Gastrocnemius medialis (tissue), 4 donors: ENCODE measurements around the gene NECTIN1. TPM values are rescaled to one million over a fixed set of nuclear protein-coding genes. Genes with fewer than 3 reads are reported as not detected.

Source experiments
- ATAC-seq, 2 donors: fragments of 150-250 bp; one replicate each; pipeline ENCODE4 v1.9.1; 2016
- DNase-seq, 2 donors: peaks; one replicate each; pipeline ENCODE4 v3.0.0-alpha.2; 2019
- H3K27ac ChIP-seq, 4 donors: fragments of 200-600 bp; sonication (generic); 1 replicate in 1 of 4; 2 replicates in 3 of 4; pipeline ENCODE4 v1.5.1; 2016 to 2018; ENCODE audit warnings: mild to moderate bottlenecking in 2 of 4, moderate library complexity in 1 of 4
- H3K27me3 ChIP-seq, 3 donors: fragments of 200-600 bp; sonication (generic) in 2 of 3; 1 replicate in 1 of 3; 2 replicates in 2 of 3; pipeline versions ENCODE4 v1.5.1 to v1.6.0; 2016 to 2019; ENCODE audit warnings: mild to moderate bottlenecking in 1 of 3, moderate library complexity in 1 of 3
- H3K36me3 ChIP-seq, 2 donors: fragments of 200-600 bp; sonication (generic) in 1 of 2; one replicate each; pipeline ENCODE4 v1.5.1; 2017 to 2018
- H3K4me1 ChIP-seq, 2 donors: fragments of 200-600 bp; sonication (generic) in 1 of 2; one replicate each; pipeline ENCODE4 v1.5.1; 2016 to 2017; ENCODE audit warnings: mild to moderate bottlenecking in 2 of 2
- H3K4me3 ChIP-seq, 4 donors: fragments of 200-600 bp; sonication (generic) in 3 of 4; 1 replicate in 1 of 4; 2 replicates in 3 of 4; pipeline ENCODE4 v1.5.1; 2016 to 2019; ENCODE audit warnings: mild to moderate bottlenecking in 2 of 4
- H3K9me3 ChIP-seq, 3 donors: fragments of 200-600 bp; sonication (generic) in 2 of 3; 1 replicate in 1 of 3; 2 replicates in 2 of 3; pipeline ENCODE4 v1.5.1; 2016 to 2019
- CTCF ChIP-seq, 5 experiments: fragments of 450-650 bp in 3 of 5; fragments of 200-600 bp in 2 of 5; sonication (generic) in 2 of 5; IDR thresholded peaks in 4 of 5; conservative IDR thresholded peaks in 1 of 5; 1 replicate in 4 of 5; 2 replicates in 1 of 5; pipeline ENCODE4 v1.5.1; 2016 to 2019; ENCODE audit warnings: antibody characterized with exemption in 5 of 5, mild to moderate bottlenecking in 3 of 5, moderate library complexity in 3 of 5
- POLR2A ChIP-seq, 2 donors: fragments of 450-650 bp; IDR thresholded peaks; one replicate each; pipeline ENCODE4 v1.6.1; 2017; ENCODE audit warnings: antibody characterized with exemption in 2 of 2, mild to moderate bottlenecking in 2 of 2, moderate library complexity in 2 of 2
- in situ Hi-C, 4 donors: fragments of 200-750 bp; cut with MboI; loops; one replicate each; pipeline versions ENCODE4 v1.15.0 to v1.8.0; 2017; ENCODE audit warnings: low sequenced_read_pairs in 4 of 4
- intact Hi-C: fragments of 100-400 bp; cut with DNase I; formaldehyde crosslinking; loops from one replicate; pipeline ENCODE4 v1.15.1; 2023; ENCODE audit warnings: low total_unique reads
- total RNA-seq, 4 donors: library from RNA; depleted of rRNA; stranded (reverse); fragments of >200 nt; gene quantifications; one replicate each; pipeline versions ENCODE4 v1.1.0 to v1.2.3, GENCODE V29; 2016

NECTIN1 gene
- total RNA-seq, 4 donors from 2014 or later, result 0.66 to 2.2 (median 0.92) TPM

- ATAC-seq, result no peak
- H3K4me1 ChIP-seq, result no peaks in the 10 kb centered on the region
- in situ Hi-C loops (no loop called here), intact Hi-C loops (no loop called here)
- TF ChIP-seq POLR2A (IDR thresholded peaks at IDR 0.05) (no peak), CTCF (IDR thresholded peaks at IDR 0.05 in 4 of 5, conservative IDR thresholded peaks at IDR 0.05 in 1 of 5) (no peak)
- no peak for DNase-seq
- H3K4me3 ChIP-seq, result no peak overlapping the region
- no peaks in the 10 kb centered on the region for H3K9me3 ChIP-seq
- H3K27ac ChIP-seq, result no peak overlapping the region
- peaks cover 0 to 3% (median 0%) of the 10 kb centered on the region in 3 donors for H3K27me3 ChIP-seq
- no peaks in the 10 kb centered on the region for H3K36me3 ChIP-seq
Observed at GRCh38 chr11:119617340-119617713, 111.7 kb downstream of the NECTIN1 start.

GRCh38 chr11:119616586-119617339, 112.2 kb downstream of the NECTIN1 start:
- no peak overlapping the region for H3K4me3 ChIP-seq
- no peaks in the 10 kb centered on the region for H3K9me3 ChIP-seq
- TF ChIP-seq CTCF (IDR thresholded peaks at IDR 0.05 in 4 of 5, conservative IDR thresholded peaks at IDR 0.05 in 1 of 5), result no peak
- TF ChIP-seq POLR2A (IDR thresholded peaks at IDR 0.05), result no peak
- no peaks in the 10 kb centered on the region for H3K36me3 ChIP-seq
- no peak overlapping the region for H3K27ac ChIP-seq
- ATAC-seq (no peak), DNase-seq (no peak)
- in situ Hi-C loops, result no loop called here
- H3K27me3 ChIP-seq, result peaks cover 0 to 3% (median 0%) of the 10 kb centered on the region in 3 donors
- no peaks in the 10 kb centered on the region for H3K4me1 ChIP-seq
- intact Hi-C loops, result no loop called here

GRCh38 chr11:119615882-119616196, 113.2 kb downstream of the NECTIN1 start:
- no peaks in the 10 kb centered on the region for H3K36me3 ChIP-seq
- H3K9me3 ChIP-seq, result no peaks in the 10 kb centered on the region
- TF ChIP-seq POLR2A (IDR thresholded peaks at IDR 0.05), result no peak
- TF ChIP-seq CTCF (IDR thresholded peaks at IDR 0.05 in 4 of 5, conservative IDR thresholded peaks at IDR 0.05 in 1 of 5), result no peak
- in situ Hi-C loops (no loop called here), intact Hi-C loops (no loop called here)
- no peak overlapping the region for H3K27ac ChIP-seq
- DNase-seq (no peak), ATAC-seq (no peak)
- no peaks in the 10 kb centered on the region for H3K4me1 ChIP-seq
- H3K27me3 ChIP-seq, result peaks cover 0 to 3% (median 0%) of the 10 kb centered on the region in 3 donors
- no peak overlapping the region for H3K4me3 ChIP-seq

GRCh38 chr11:119615003-119615881, 113.8 kb downstream of the NECTIN1 start:
- no peaks in the 10 kb centered on the region for H3K27me3 ChIP-seq
- no peak for DNase-seq
- intact Hi-C loops (no loop called here), in situ Hi-C loops (no loop called here)
- H3K27ac ChIP-seq, result no peak overlapping the region
- TF ChIP-seq CTCF (IDR thresholded peaks at IDR 0.05 in 4 of 5, conservative IDR thresholded peaks at IDR 0.05 in 1 of 5) (no peak), POLR2A (IDR thresholded peaks at IDR 0.05) (no peak)
- H3K4me1 ChIP-seq, result no peaks in the 10 kb centered on the region
- no peak overlapping the region for H3K4me3 ChIP-seq
- no peaks in the 10 kb centered on the region for H3K9me3 ChIP-seq
- H3K36me3 ChIP-seq, result no peaks in the 10 kb centered on the region
- ATAC-seq, result no peak
